Kidney (tissue), 14 donors: ENCODE data around the gene PDLIM7. TPM values are rescaled to one million over a fixed set of nuclear protein-coding genes. Genes with fewer than 3 reads are reported as not detected.
A peak's percentile ranks its signal among the peaks of the same experiment; 100 is the strongest.

Experiments
- DNase-seq, 5 donors: peaks; one replicate each; pipeline ENCODE4 v3.0.0-alpha.2; 2013 to 2020
- FAIRE-seq: peaks from 2 replicates; lab custom pipeline; 2012; peaks lifted over from hg19 to GRCh38; lab: Jason Lieb, UNC
- H3K27ac ChIP-seq, 2 donors: one replicate each; pipeline ENCODE4 v1.7.0; 2013; ENCODE audit warnings: low read depth in 2 of 2, low read length in 2 of 2, inconsistent platforms in 1 of 2
- H3K27me3 ChIP-seq: one replicate; pipeline ENCODE4 v1.7.1; 2013; ENCODE audit warnings: low read length, inconsistent platforms; ENCODE audit not compliant: control insufficient read depth, insufficient read depth
- H3K36me3 ChIP-seq, 3 donors: one replicate each; pipeline versions ENCODE4 v1.7.0 to v1.7.1; 2013; ENCODE audit warnings: low read length in 3 of 3, control low read depth in 1 of 3, inconsistent platforms in 1 of 3; ENCODE audit not compliant: insufficient read depth in 3 of 3, control insufficient read depth in 2 of 3
- H3K4me1 ChIP-seq, 3 donors: one replicate each; pipeline versions ENCODE4 v1.7.0 to v1.7.1; 2013; ENCODE audit warnings: low read length in 3 of 3, inconsistent platforms in 1 of 3, low read depth in 1 of 3; ENCODE audit not compliant: control insufficient read depth in 2 of 3, insufficient read depth in 2 of 3
- H3K4me3 ChIP-seq, 3 donors: one replicate each; pipeline versions ENCODE4 v1.7.0 to v1.8.1; 2013; ENCODE audit warnings: low read length in 3 of 3, control low read depth in 1 of 3, inconsistent platforms in 1 of 3
- H3K9ac ChIP-seq, 3 donors: one replicate each; pipeline versions ENCODE4 v1.7.0 to v1.7.1; 2013; ENCODE audit warnings: low read length in 3 of 3, control low read depth in 1 of 3, inconsistent platforms in 1 of 3
- H3K9me3 ChIP-seq, 3 donors: one replicate each; pipeline versions ENCODE4 v1.7.0 to v1.7.1; 2013; ENCODE audit warnings: low read length in 3 of 3, control low read depth in 1 of 3, inconsistent platforms in 1 of 3; ENCODE audit not compliant: control insufficient read depth in 2 of 3, insufficient read depth in 1 of 3
- CTCF ChIP-seq: IDR thresholded peaks from 3 replicates; pipeline ENCODE4 v1.5.1; 2012; ENCODE audit warnings: mild to moderate bottlenecking, moderate library complexity, borderline replicate concordance; ENCODE audit not compliant: insufficient read depth; ENCODE audit errors: extremely low read depth
- intact Hi-C: fragments of 100-400 bp; cut with DNase I; formaldehyde crosslinking; loops from one replicate; pipeline ENCODE4 v1.11.1; 2022
- polyA plus RNA-seq: library from polyadenylated mRNA; stranded (reverse); fragments of 350-450 nt; fragmentation: Illumina TruSeq; extraction: RNeasy Lipid Tissue Mini Kit (QIAGEN cat#74804); gene quantifications from one replicate; pipeline ENCODE4 v1.2.3, GENCODE V29; 2014; ENCODE audit warnings: low read depth, low replicate concordance; ENCODE audit not compliant: insufficient read depth
- total RNA-seq: library from RNA; stranded (reverse); fragmentation: NEBNext Ultra II Directional; extraction: Animal tissue kit (Norgen Biotek cat#: 25700); gene quantifications from one replicate; pipeline ENCODE4 v1.2.1, GENCODE V29; 2021
- donor health status: control.
- donor health status: control.
- donor health status: control.
- donor health status: control.
- donor health status: control.
- donor health status: DM: yes; HTN: yes; CAD: no.
- donor health status: Normal renal cell carcinoma (clear cell type).

PDLIM7 gene
- total and polyA plus RNA-seq, 2 donors from 2014 or later, result 46.4 to 89.7 TPM

GRCh38 chr5:177457852-177458681 lies 39.3 kb downstream of the PDLIM7 start:
- Histone ChIP-seq H3K9me3 (no peaks in the 10 kb centered on the region), H3K27me3 (no peaks in the 10 kb centered on the region), H3K4me1 (peaks cover 0 to 13% (median 0%) of the 10 kb centered on the region in 3 donors), H3K27ac (no peak overlapping the region), H3K9ac (no peak overlapping the region), H3K4me3 (no peak overlapping the region), H3K36me3 (no peaks in the 10 kb centered on the region)
- no peak for TF ChIP-seq CTCF
- FAIRE-seq, result no peak
- DNase-seq, result no peak
- intact Hi-C loops, result no loop called here

GRCh38 chr5:177456976-177457851 lies 40.2 kb downstream of the PDLIM7 start:
- no peak for FAIRE-seq
- no peaks in the 10 kb centered on the region for H3K36me3 ChIP-seq
- TF ChIP-seq CTCF, result peak; percentile 46
- no peak overlapping the region for H3K27ac ChIP-seq
- no peaks in the 10 kb centered on the region for H3K9me3 ChIP-seq
- no peak overlapping the region for H3K4me3 ChIP-seq
- no peak overlapping the region for H3K9ac ChIP-seq
- DNase-seq, result peak; percentile 94 to 98 (median 96)
- H3K27me3 ChIP-seq, result no peaks in the 10 kb centered on the region
- intact Hi-C loops, result no loop called here
- peaks cover 0 to 13% (median 0%) of the 10 kb centered on the region in 3 donors for H3K4me1 ChIP-seq

GRCh38 chr5:177456591-177456964 lies 40.8 kb downstream of the PDLIM7 start:
- no peak overlapping the region for H3K4me3 ChIP-seq
- H3K4me1 ChIP-seq, result peaks cover 0 to 13% (median 0%) of the 10 kb centered on the region in 3 donors
- DNase-seq (peak in 3 of 5 donors; percentile 39 to 87 (median 80)), FAIRE-seq (no peak)
- no peaks in the 10 kb centered on the region for H3K9me3 ChIP-seq
- H3K27me3 ChIP-seq, result no peaks in the 10 kb centered on the region
- H3K27ac ChIP-seq, result no peak overlapping the region
- no peak for TF ChIP-seq CTCF
- H3K36me3 ChIP-seq, result no peaks in the 10 kb centered on the region
- intact Hi-C loops, result no loop called here
- H3K9ac ChIP-seq, result no peak overlapping the region
